ENCODE measurements around the gene TAS2R41.

TAS2R41 gene

DNA sequence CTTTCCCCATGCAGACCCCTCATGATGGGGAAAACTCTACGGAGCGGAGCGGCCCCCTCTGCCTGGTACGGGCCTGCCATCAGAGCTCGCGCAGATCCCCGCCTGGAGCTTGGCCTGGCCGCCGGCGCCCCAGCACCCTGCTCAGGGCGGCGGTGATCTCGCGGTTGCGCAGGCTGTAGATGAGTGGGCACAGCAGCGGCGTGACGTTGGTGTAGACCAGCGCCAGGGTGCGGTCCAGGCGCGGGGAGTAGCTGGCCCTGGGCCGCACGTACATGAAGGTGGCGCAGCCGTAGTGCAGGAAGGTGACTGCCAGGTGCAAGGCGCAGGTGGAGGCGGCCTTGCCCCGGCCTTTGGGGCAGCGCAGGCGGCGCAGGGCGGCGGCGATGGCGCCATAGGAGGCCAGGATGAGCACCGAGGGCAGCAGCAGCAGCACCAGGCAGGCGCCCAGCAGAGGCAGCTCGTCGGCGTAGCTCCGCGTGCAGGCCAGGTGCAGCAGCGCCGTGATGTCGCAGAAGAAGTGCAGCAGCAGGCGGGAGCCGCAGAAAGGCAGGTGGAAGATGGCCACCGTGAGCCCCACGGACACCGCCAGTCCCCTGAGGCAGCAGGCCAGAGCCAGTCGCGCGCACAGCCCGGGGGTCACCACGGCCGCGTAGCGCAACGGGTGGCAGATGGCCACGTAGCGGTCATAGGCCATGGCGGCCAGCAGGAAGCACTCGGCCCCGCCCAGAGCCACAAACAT, 33.4 kb downstream of the TAS2R41 start:
- H3K4me3 ChIP-seq (ENCODE audit: low read depth, low read length), result no peak overlapping the region
- no peak for TF ChIP-seq CTCF (IDR thresholded peaks at IDR 0.05; ENCODE audit: low read depth, low read length)

DNA sequence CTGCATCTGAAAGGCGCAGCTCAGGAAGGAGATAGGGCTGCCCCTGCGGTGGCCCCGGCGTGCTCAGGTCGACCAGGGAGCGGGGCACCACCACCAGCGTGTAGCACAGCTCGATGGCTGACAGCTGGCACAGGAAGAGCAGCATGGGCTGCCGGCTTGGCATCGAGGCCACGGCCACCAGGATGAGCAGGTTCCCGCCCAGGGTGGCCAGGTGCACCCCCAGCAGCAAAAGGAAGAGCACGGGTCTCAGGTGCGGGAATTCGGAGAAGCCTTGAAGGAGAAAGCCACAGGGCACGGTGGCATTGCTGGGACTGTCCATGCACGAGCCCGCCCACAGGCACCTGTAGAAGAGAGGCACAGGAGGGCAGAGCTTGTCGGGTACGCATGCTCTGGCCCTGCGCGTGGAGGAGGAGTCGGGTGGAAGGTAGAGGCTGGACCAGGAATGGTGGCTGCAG, 33.9 kb downstream of the TAS2R41 start:
- no peak for TF ChIP-seq CTCF (IDR thresholded peaks at IDR 0.05; ENCODE audit: low read depth, low read length)
- H3K4me3 ChIP-seq (ENCODE audit: low read depth, low read length), result no peak overlapping the region

DNA sequence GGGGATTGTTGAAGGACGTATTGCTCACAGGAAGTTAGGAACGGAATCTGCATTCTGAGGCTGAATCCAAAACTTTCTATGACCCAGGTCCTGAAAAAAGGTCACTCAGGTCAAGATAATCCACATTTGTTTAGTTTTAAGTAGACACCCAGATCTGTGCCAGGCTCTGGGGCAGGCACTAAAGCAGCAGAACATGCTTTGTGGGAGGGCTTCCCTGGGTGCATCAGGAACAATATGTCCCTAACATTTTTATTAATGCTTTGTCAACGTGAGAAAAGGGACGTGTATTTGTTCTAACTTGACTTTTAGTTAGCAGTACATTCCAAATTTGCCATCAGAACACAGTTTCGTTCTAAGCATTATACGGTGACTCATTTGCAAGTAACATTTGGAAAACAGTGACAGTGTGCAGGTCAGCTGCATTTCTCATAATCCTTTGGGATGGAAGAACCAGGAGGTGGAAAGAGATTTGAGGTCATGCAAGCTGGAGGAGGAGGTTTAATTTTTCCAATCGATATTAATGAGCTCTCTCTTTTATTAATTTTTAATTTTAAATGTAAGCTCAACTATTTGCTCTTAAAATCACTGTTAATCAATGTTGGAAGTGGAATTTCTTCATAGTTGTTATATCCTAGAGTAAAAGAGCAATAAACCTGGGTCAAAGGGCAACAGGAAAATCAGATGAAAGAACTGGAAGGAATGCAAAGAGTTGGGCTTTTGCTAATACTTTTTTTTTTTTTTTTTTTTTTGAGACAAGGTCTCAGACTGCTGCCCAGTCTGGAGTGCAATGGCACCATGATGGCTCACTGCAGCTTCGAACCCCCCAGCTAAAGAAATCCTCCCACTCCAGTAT, 35.0 kb downstream of the TAS2R41 start:
- no peak for TF ChIP-seq CTCF (IDR thresholded peaks at IDR 0.05; ENCODE audit: low read depth, low read length)
- no peak overlapping the region for H3K4me3 ChIP-seq (ENCODE audit: low read depth, low read length)

DNA sequence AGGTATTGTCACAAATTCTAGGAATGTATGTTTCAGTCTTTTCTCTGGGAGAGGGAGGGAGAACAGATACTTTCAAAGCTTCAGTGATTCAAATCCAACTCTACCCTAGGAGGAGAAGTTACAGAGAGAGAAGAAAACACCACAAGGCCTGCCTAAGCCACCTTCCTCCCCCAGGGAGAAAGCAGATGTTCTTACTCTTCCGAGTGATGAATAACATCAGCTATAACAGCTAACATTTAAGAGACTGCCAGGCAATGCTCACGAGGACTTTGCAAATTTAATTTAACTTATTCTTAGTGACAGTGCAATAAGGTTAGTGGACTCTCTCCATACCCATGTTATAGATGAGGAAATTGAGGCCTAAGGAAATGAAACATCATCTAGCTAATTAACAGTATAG, 36.8 kb downstream of the TAS2R41 start:
- no peak overlapping the region for H3K4me3 ChIP-seq (ENCODE audit: low read depth, low read length)
- TF ChIP-seq CTCF (IDR thresholded peaks at IDR 0.05; ENCODE audit: low read depth, low read length), result no peak

- H3K4me3 ChIP-seq (ENCODE audit: low read depth, low read length), result no peak overlapping the region
- TF ChIP-seq CTCF (IDR thresholded peaks at IDR 0.05; ENCODE audit: low read depth, low read length), result no peak
These were observed 37.5 kb downstream of the TAS2R41 start for GRCh38 chr7:143514995-143515735.

DNA sequence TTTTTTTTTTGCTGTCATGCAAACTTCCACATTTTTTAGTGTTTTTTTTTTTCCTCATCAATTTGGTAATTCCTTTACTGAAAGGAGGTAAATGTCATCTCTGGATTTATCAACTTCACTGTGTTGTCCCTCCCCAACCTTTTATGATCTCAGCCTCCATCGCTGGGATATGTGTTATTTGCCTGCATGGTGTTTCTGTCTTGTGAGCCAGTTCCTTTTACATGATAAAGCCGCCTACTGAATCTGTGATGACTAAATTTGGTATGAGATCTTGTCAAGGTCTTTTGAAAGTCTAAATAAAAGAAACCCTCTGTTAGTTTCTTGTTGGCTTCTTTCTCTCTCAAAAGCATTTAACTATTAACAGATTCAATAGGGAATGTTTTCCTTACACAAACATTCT, 39.3 kb downstream of the TAS2R41 start:
- TF ChIP-seq CTCF (IDR thresholded peaks at IDR 0.05; ENCODE audit: low read depth, low read length), result no peak

More for the DNA sequence above, 39.3 kb downstream of the TAS2R41 start:
- H3K4me3 ChIP-seq (ENCODE audit: low read depth, low read length), result no peak overlapping the region

Data from WI38 (cell line).